ENCODE measurements around the gene FIBCD1. TPM values are rescaled to one million over a fixed set of nuclear protein-coding genes. Genes with fewer than 3 reads are reported as not detected.

The FIBCD1 gene
- polyA plus RNA-seq, 4 donors: 0.35 to 1.5 TPM; not detected in 2

- Histone ChIP-seq H3K27me3 (ENCODE audit: control insufficient read depth in 3 of 3, insufficient read depth in 3 of 3, low read length in 3 of 3) (no peaks in the 10 kb centered on the region), H3K4me1 (ENCODE audit: control insufficient read depth in 3 of 3, insufficient read depth in 2 of 3, low read depth in 1 of 3, low read length in 2 of 3) (peaks cover 0 to 14% (median 2%) of the 10 kb centered on the region in 3 donors), H3K4me3 (ENCODE audit: low read depth in 1 of 3, low read length in 3 of 3) (no peak overlapping the region), H3K9me3 (ENCODE audit: control insufficient read depth in 2 of 2, insufficient read depth in 1 of 2, low read depth in 1 of 2, low read length in 1 of 2) (no peaks in the 10 kb centered on the region), H3K27ac (ENCODE audit: low read depth in 1 of 3, low read length in 2 of 3) (no peak overlapping the region), H3K36me3 (ENCODE audit: control insufficient read depth in 3 of 3, insufficient read depth in 2 of 3, low read depth in 1 of 3, low read length in 3 of 3) (peaks cover 0 to 71% (median 6%) of the 10 kb centered on the region in 3 donors)
- 87 to 93% (median 90%) methylated on average over 9 of the region's 9 CpGs for WGBS, 3 donors
- DNase-seq (no peak), FAIRE-seq (no peak)
Measured at GRCh38 chr9:130867556-130867955, 71.5 kb downstream of the FIBCD1 start.

GRCh38 chr9:130866474-130866965, 72.5 kb downstream of the FIBCD1 start:
- Histone ChIP-seq H3K9me3 (ENCODE audit: control insufficient read depth in 2 of 2, insufficient read depth in 1 of 2, low read depth in 1 of 2, low read length in 1 of 2) (no peaks in the 10 kb centered on the region), H3K4me1 (ENCODE audit: control insufficient read depth in 3 of 3, insufficient read depth in 2 of 3, low read depth in 1 of 3, low read length in 2 of 3) (peaks cover 0 to 14% (median 0%) of the 10 kb centered on the region in 3 donors), H3K4me3 (ENCODE audit: low read depth in 1 of 3, low read length in 3 of 3) (no peak overlapping the region), H3K27me3 (ENCODE audit: control insufficient read depth in 3 of 3, insufficient read depth in 3 of 3, low read length in 3 of 3) (no peaks in the 10 kb centered on the region), H3K27ac (ENCODE audit: low read depth in 1 of 3, low read length in 2 of 3) (no peak overlapping the region), H3K36me3 (ENCODE audit: control insufficient read depth in 3 of 3, insufficient read depth in 2 of 3, low read depth in 1 of 3, low read length in 3 of 3) (peaks cover 0 to 64% (median 4%) of the 10 kb centered on the region in 3 donors)
- DNase-seq (peak; percentile 90 to 93), FAIRE-seq (no peak)
- WGBS, 3 donors: 33 to 43% (median 43%) methylated on average over 4 of the region's 4 CpGs

GRCh38 chr9:130865921-130866320, 73.1 kb downstream of the FIBCD1 start:
- no peak for FAIRE-seq
- Histone ChIP-seq H3K27ac (ENCODE audit: low read depth in 1 of 3, low read length in 2 of 3) (no peak overlapping the region), H3K4me1 (ENCODE audit: control insufficient read depth in 3 of 3, insufficient read depth in 2 of 3, low read depth in 1 of 3, low read length in 2 of 3) (peaks cover 0 to 18% (median 0%) of the 10 kb centered on the region in 3 donors), H3K27me3 (ENCODE audit: control insufficient read depth in 3 of 3, insufficient read depth in 3 of 3, low read length in 3 of 3) (no peaks in the 10 kb centered on the region), H3K4me3 (ENCODE audit: low read depth in 1 of 3, low read length in 3 of 3) (no peak overlapping the region), H3K9me3 (ENCODE audit: control insufficient read depth in 2 of 2, insufficient read depth in 1 of 2, low read depth in 1 of 2, low read length in 1 of 2) (no peaks in the 10 kb centered on the region), H3K36me3 (ENCODE audit: control insufficient read depth in 3 of 3, insufficient read depth in 2 of 3, low read depth in 1 of 3, low read length in 3 of 3) (peaks cover 0 to 61% (median 4%) of the 10 kb centered on the region in 3 donors)
- no peak for DNase-seq
- 96 to 98% (median 97%) methylated on average over 3 of the region's 3 CpGs for WGBS, 3 donors

- FAIRE-seq (no peak), DNase-seq (no peak)
- no peak overlapping the region for H3K4me3 ChIP-seq (ENCODE audit: low read depth in 1 of 3, low read length in 3 of 3)
- peaks cover 0 to 63% (median 0%) of the 10 kb centered on the region in 3 donors for H3K36me3 ChIP-seq (ENCODE audit: control insufficient read depth in 3 of 3, insufficient read depth in 2 of 3, low read depth in 1 of 3, low read length in 3 of 3)
- no peaks in the 10 kb centered on the region for H3K9me3 ChIP-seq (ENCODE audit: control insufficient read depth in 2 of 2, insufficient read depth in 1 of 2, low read depth in 1 of 2, low read length in 1 of 2)
- whole genome bisulfite sequencing, 3 donors: 83 to 84% (median 84%) methylated on average over 6 of the region's 6 CpGs
- peaks cover 0 to 27% (median 0%) of the 10 kb centered on the region in 3 donors for H3K4me1 ChIP-seq (ENCODE audit: control insufficient read depth in 3 of 3, insufficient read depth in 2 of 3, low read depth in 1 of 3, low read length in 2 of 3)
- no peak overlapping the region for H3K27ac ChIP-seq (ENCODE audit: low read depth in 1 of 3, low read length in 2 of 3)
- H3K27me3 ChIP-seq (ENCODE audit: control insufficient read depth in 3 of 3, insufficient read depth in 3 of 3, low read length in 3 of 3): no peaks in the 10 kb centered on the region
Measured at GRCh38 chr9:130864541-130864940, 74.5 kb downstream of the FIBCD1 start.

GRCh38 chr9:130862747-130863146, 76.3 kb downstream of the FIBCD1 start:
- Histone ChIP-seq H3K27ac (ENCODE audit: low read depth in 1 of 3, low read length in 2 of 3) (no peak overlapping the region), H3K36me3 (ENCODE audit: control insufficient read depth in 3 of 3, insufficient read depth in 2 of 3, low read depth in 1 of 3, low read length in 3 of 3) (peaks cover 0 to 67% (median 3%) of the 10 kb centered on the region in 3 donors)
- WGBS, 3 donors: 91 to 92% (median 92%) methylated on average over 23 of the region's 23 CpGs

GRCh38 chr9:130862217-130862616, 76.8 kb downstream of the FIBCD1 start:
- H3K9me3 ChIP-seq (ENCODE audit: control insufficient read depth in 2 of 2, insufficient read depth in 1 of 2, low read depth in 1 of 2, low read length in 1 of 2): no peaks in the 10 kb centered on the region
- peaks cover 0 to 27% (median 0%) of the 10 kb centered on the region in 3 donors for H3K4me1 ChIP-seq (ENCODE audit: control insufficient read depth in 3 of 3, insufficient read depth in 2 of 3, low read depth in 1 of 3, low read length in 2 of 3)
- H3K27ac ChIP-seq (ENCODE audit: low read depth in 1 of 3, low read length in 2 of 3): no peak overlapping the region
- no peak overlapping the region for H3K4me3 ChIP-seq (ENCODE audit: low read depth in 1 of 3, low read length in 3 of 3)
- no peaks in the 10 kb centered on the region for H3K27me3 ChIP-seq (ENCODE audit: control insufficient read depth in 3 of 3, insufficient read depth in 3 of 3, low read length in 3 of 3)
- 80 to 86% (median 85%) methylated on average over 8 of the region's 8 CpGs for WGBS, 3 donors
- no peak for DNase-seq
- H3K36me3 ChIP-seq (ENCODE audit: control insufficient read depth in 3 of 3, insufficient read depth in 2 of 3, low read depth in 1 of 3, low read length in 3 of 3): peaks cover 0 to 65% (median 3%) of the 10 kb centered on the region in 3 donors
- FAIRE-seq: no peak

More at GRCh38 chr9:130862747-130863146, 76.3 kb downstream of the FIBCD1 start:
- Histone ChIP-seq H3K4me3 (ENCODE audit: low read depth in 1 of 3, low read length in 3 of 3) (no peak overlapping the region), H3K4me1 (ENCODE audit: control insufficient read depth in 3 of 3, insufficient read depth in 2 of 3, low read depth in 1 of 3, low read length in 2 of 3) (peaks cover 0 to 27% (median 0%) of the 10 kb centered on the region in 3 donors), H3K9me3 (ENCODE audit: control insufficient read depth in 2 of 2, insufficient read depth in 1 of 2, low read depth in 1 of 2, low read length in 1 of 2) (no peaks in the 10 kb centered on the region), H3K27me3 (ENCODE audit: control insufficient read depth in 3 of 3, insufficient read depth in 3 of 3, low read length in 3 of 3) (no peaks in the 10 kb centered on the region)
- no peak for FAIRE-seq
- no peak for DNase-seq

GRCh38 chr9:130861372-130862180, 77.5 kb downstream of the FIBCD1 start:
- H3K4me1 ChIP-seq (ENCODE audit: control insufficient read depth in 3 of 3, insufficient read depth in 2 of 3, low read depth in 1 of 3, low read length in 2 of 3): peaks cover 0 to 27% (median 0%) of the 10 kb centered on the region in 3 donors
- no peak for FAIRE-seq
- peak overlapping the region in 1 of 3 donors; percentile 32 for H3K27ac ChIP-seq (ENCODE audit: low read depth in 1 of 3, low read length in 2 of 3)

GRCh38 chr9:130860458-130861316, 78.4 kb downstream of the FIBCD1 start:
- WGBS, 3 donors: 38 to 54% (median 48%) methylated on average over 28 of the region's 28 CpGs
- Histone ChIP-seq H3K4me3 (ENCODE audit: low read depth in 1 of 3, low read length in 3 of 3) (no peak overlapping the region), H3K27ac (ENCODE audit: low read depth in 1 of 3, low read length in 2 of 3) (peak overlapping the region; percentile 28 to 73 (median 46)), H3K9me3 (ENCODE audit: control insufficient read depth in 2 of 2, insufficient read depth in 1 of 2, low read depth in 1 of 2, low read length in 1 of 2) (no peaks in the 10 kb centered on the region), H3K36me3 (ENCODE audit: control insufficient read depth in 3 of 3, insufficient read depth in 2 of 3, low read depth in 1 of 3, low read length in 3 of 3) (peaks cover 2 to 64% (median 3%) of the 10 kb centered on the region in 3 donors), H3K27me3 (ENCODE audit: control insufficient read depth in 3 of 3, insufficient read depth in 3 of 3, low read length in 3 of 3) (no peaks in the 10 kb centered on the region), H3K4me1 (ENCODE audit: control insufficient read depth in 3 of 3, insufficient read depth in 2 of 3, low read depth in 1 of 3, low read length in 2 of 3) (peaks cover 0 to 27% (median 0%) of the 10 kb centered on the region in 3 donors)
- peak; percentile 76 to 79 for DNase-seq
- no peak for FAIRE-seq

More at GRCh38 chr9:130861372-130862180, 77.5 kb downstream of the FIBCD1 start:
- no peak overlapping the region for H3K4me3 ChIP-seq (ENCODE audit: low read depth in 1 of 3, low read length in 3 of 3)
- DNase-seq: no peak
- 60 to 72% (median 66%) methylated on average over 8 of the region's 8 CpGs for WGBS, 3 donors
- no peaks in the 10 kb centered on the region for H3K27me3 ChIP-seq (ENCODE audit: control insufficient read depth in 3 of 3, insufficient read depth in 3 of 3, low read length in 3 of 3)
- H3K36me3 ChIP-seq (ENCODE audit: control insufficient read depth in 3 of 3, insufficient read depth in 2 of 3, low read depth in 1 of 3, low read length in 3 of 3): peaks cover 2 to 65% (median 3%) of the 10 kb centered on the region in 3 donors
- H3K9me3 ChIP-seq (ENCODE audit: control insufficient read depth in 2 of 2, insufficient read depth in 1 of 2, low read depth in 1 of 2, low read length in 1 of 2): no peaks in the 10 kb centered on the region

All from small intestine (tissue), 7 donors.